SK-N-SH (cell line): Measurements from ENCODE around the gene IQGAP2.

ENCODE experiments used
- CTCF ChIP-seq: fragments of 200-600 bp; sonication (generic); IDR thresholded peaks from 2 replicates; pipeline ENCODE4 v1.6.1; 2017; ENCODE audit warnings: antibody characterized with exemption, mild to moderate bottlenecking, moderate library complexity
- ELF1 ChIP-seq: IDR thresholded peaks from 2 replicates; pipeline ENCODE4 v1.4.0; 2012
- EP300 ChIP-seq, 2 experiments: IDR thresholded peaks; 2 replicates each; pipeline versions ENCODE4 v1.4.0 to v1.6.1; 2012; ENCODE audit warnings: borderline replicate concordance in 1 of 2, low read depth in 1 of 2, low read length in 1 of 2
- EZH2phosphoT487 ChIP-seq: fragments of 200-600 bp; sonication (generic); IDR thresholded peaks from 2 replicates; pipeline ENCODE4 v1.6.1; 2017; ENCODE audit warnings: low read depth, mixed run types, mild to moderate bottlenecking, antibody characterized with exemption, moderate library complexity, borderline replicate concordance
- FOXM1 ChIP-seq: IDR thresholded peaks from 2 replicates; pipeline ENCODE4 v1.4.0; 2012; ENCODE audit warnings: low read depth, mild to moderate bottlenecking
- NRF1 ChIP-seq: IDR thresholded peaks from 2 replicates; pipeline ENCODE4 v1.6.1; 2012; ENCODE audit warnings: low read depth, mild to moderate bottlenecking, low read length
- SIN3A ChIP-seq: IDR thresholded peaks from 2 replicates; pipeline ENCODE4 v1.6.1; 2012; ENCODE audit warnings: low read depth, mild to moderate bottlenecking, low read length, moderate library complexity, borderline replicate concordance
- SMC3 ChIP-seq: IDR thresholded peaks from 2 replicates; pipeline ENCODE4 v1.6.1; 2012; ENCODE audit warnings: low read depth, low read length, improper control_type of control experiment
- USF2 ChIP-seq: fragments of 150-350 bp; IDR thresholded peaks from 2 replicates; pipeline ENCODE4 v1.6.1; 2017; ENCODE audit warnings: antibody characterized with exemption, low read length, low read depth, borderline replicate concordance
- YY1 ChIP-seq: IDR thresholded peaks from 2 replicates; pipeline ENCODE4 v1.4.0; 2012; ENCODE audit warnings: low read depth, mild to moderate bottlenecking

GRCh38 chr5:76469656-76470290 lies 66.7 kb downstream of the IQGAP2 start:
- TF ChIP-seq CTCF (no peak), SIN3A (no peak), YY1 (no peak), FOXM1 (no peak), EP300 (IDR thresholded peaks at IDR 0.05; ENCODE audit: borderline replicate concordance in 1 of 2, low read depth in 1 of 2, low read length in 1 of 2) (no peak), ELF1 (no peak), NRF1 (no peak), EZH2phosphoT487 (no peak), USF2 (no peak), SMC3 (no peak)
